Measurements from ENCODE around the gene MLLT3.

The MLLT3 gene

GRCh38 chr9:20319641-20320337, 302.5 kb downstream of the MLLT3 start:
- H3K4me1 ChIP-seq (ENCODE audit: control insufficient read depth, insufficient read depth, low read length): peaks cover 21% of the 10 kb centered on the region
- no peak overlapping the region for H3K9ac ChIP-seq (ENCODE audit: low read depth, low read length)

GRCh38 chr9:20319241-20319640, 303.1 kb downstream of the MLLT3 start:
- Histone ChIP-seq H3K4me1 (ENCODE audit: control insufficient read depth, insufficient read depth, low read length) (peaks cover 21% of the 10 kb centered on the region), H3K4me3 (ENCODE audit: low read length) (no peak overlapping the region), H3K27me3 (ENCODE audit: control insufficient read depth, insufficient read depth, low read length) (no peaks in the 10 kb centered on the region), H3K36me3 (ENCODE audit: insufficient read depth, low read length) (no peaks in the 10 kb centered on the region), H3K4me2 (ENCODE audit: low read length) (no peak overlapping the region), H3K9ac (ENCODE audit: low read depth, low read length) (no peak overlapping the region), H3K9me3 (replicated peaks; ENCODE audit: low read length) (no peaks in the 10 kb centered on the region)

More at GRCh38 chr9:20319641-20320337, 302.5 kb downstream of the MLLT3 start:
- no peaks in the 10 kb centered on the region for H3K36me3 ChIP-seq (ENCODE audit: insufficient read depth, low read length)
- H3K4me3 ChIP-seq (ENCODE audit: low read length): no peak overlapping the region
- H3K9me3 ChIP-seq (replicated peaks; ENCODE audit: low read length): no peaks in the 10 kb centered on the region
- no peak overlapping the region for H3K4me2 ChIP-seq (ENCODE audit: low read length)
- H3K27me3 ChIP-seq (ENCODE audit: control insufficient read depth, insufficient read depth, low read length): no peaks in the 10 kb centered on the region

- Histone ChIP-seq H3K9ac (ENCODE audit: low read depth, low read length) (no peak overlapping the region), H3K9me3 (replicated peaks; ENCODE audit: low read length) (no peaks in the 10 kb centered on the region), H3K4me1 (ENCODE audit: control insufficient read depth, insufficient read depth, low read length) (peaks cover 34% of the 10 kb centered on the region), H3K36me3 (ENCODE audit: insufficient read depth, low read length) (no peaks in the 10 kb centered on the region), H3K27me3 (ENCODE audit: control insufficient read depth, insufficient read depth, low read length) (no peaks in the 10 kb centered on the region), H3K4me2 (ENCODE audit: low read length) (no peak overlapping the region), H3K4me3 (ENCODE audit: low read length) (no peak overlapping the region)
Observed at GRCh38 chr9:20317701-20318100, 304.6 kb downstream of the MLLT3 start.

GRCh38 chr9:20316372-20316771, 305.9 kb downstream of the MLLT3 start:
- no peaks in the 10 kb centered on the region for H3K27me3 ChIP-seq (ENCODE audit: control insufficient read depth, insufficient read depth, low read length)
- no peak overlapping the region for H3K4me2 ChIP-seq (ENCODE audit: low read length)
- no peaks in the 10 kb centered on the region for H3K9me3 ChIP-seq (replicated peaks; ENCODE audit: low read length)
- H3K4me3 ChIP-seq (ENCODE audit: low read length): no peak overlapping the region
- H3K4me1 ChIP-seq (ENCODE audit: control insufficient read depth, insufficient read depth, low read length): peaks cover 38% of the 10 kb centered on the region
- no peak overlapping the region for H3K9ac ChIP-seq (ENCODE audit: low read depth, low read length)
- H3K36me3 ChIP-seq (ENCODE audit: insufficient read depth, low read length): no peaks in the 10 kb centered on the region

GRCh38 chr9:20315677-20316076, 306.6 kb downstream of the MLLT3 start:
- Histone ChIP-seq H3K4me3 (ENCODE audit: low read length) (peak overlapping the region; percentile 11), H3K36me3 (ENCODE audit: insufficient read depth, low read length) (no peaks in the 10 kb centered on the region), H3K4me1 (ENCODE audit: control insufficient read depth, insufficient read depth, low read length) (peaks cover 38% of the 10 kb centered on the region), H3K4me2 (ENCODE audit: low read length) (no peak overlapping the region), H3K9me3 (replicated peaks; ENCODE audit: low read length) (no peaks in the 10 kb centered on the region), H3K27me3 (ENCODE audit: control insufficient read depth, insufficient read depth, low read length) (no peaks in the 10 kb centered on the region), H3K9ac (ENCODE audit: low read depth, low read length) (no peak overlapping the region)

- Histone ChIP-seq H3K36me3 (ENCODE audit: insufficient read depth, low read length) (no peaks in the 10 kb centered on the region), H3K4me2 (ENCODE audit: low read length) (no peak overlapping the region), H3K9me3 (replicated peaks; ENCODE audit: low read length) (no peaks in the 10 kb centered on the region), H3K4me1 (ENCODE audit: control insufficient read depth, insufficient read depth, low read length) (peaks cover 34% of the 10 kb centered on the region), H3K27me3 (ENCODE audit: control insufficient read depth, insufficient read depth, low read length) (no peaks in the 10 kb centered on the region), H3K4me3 (ENCODE audit: low read length) (no peak overlapping the region), H3K9ac (ENCODE audit: low read depth, low read length) (no peak overlapping the region)
Observed at GRCh38 chr9:20314981-20315380, 307.3 kb downstream of the MLLT3 start.

- Histone ChIP-seq H3K9me3 (replicated peaks; ENCODE audit: low read length) (no peaks in the 10 kb centered on the region), H3K9ac (ENCODE audit: low read depth, low read length) (no peak overlapping the region), H3K27me3 (ENCODE audit: control insufficient read depth, insufficient read depth, low read length) (no peaks in the 10 kb centered on the region), H3K36me3 (ENCODE audit: insufficient read depth, low read length) (no peaks in the 10 kb centered on the region), H3K4me3 (ENCODE audit: low read length) (no peak overlapping the region), H3K4me2 (ENCODE audit: low read length) (no peak overlapping the region), H3K4me1 (ENCODE audit: control insufficient read depth, insufficient read depth, low read length) (peaks cover 28% of the 10 kb centered on the region)
Observed at GRCh38 chr9:20313415-20313814, 308.9 kb downstream of the MLLT3 start.

GRCh38 chr9:20312732-20313131, 309.6 kb downstream of the MLLT3 start:
- Histone ChIP-seq H3K4me1 (ENCODE audit: control insufficient read depth, insufficient read depth, low read length) (peaks cover 29% of the 10 kb centered on the region), H3K4me3 (ENCODE audit: low read length) (no peak overlapping the region), H3K9ac (ENCODE audit: low read depth, low read length) (no peak overlapping the region), H3K27me3 (ENCODE audit: control insufficient read depth, insufficient read depth, low read length) (no peaks in the 10 kb centered on the region), H3K4me2 (ENCODE audit: low read length) (no peak overlapping the region), H3K36me3 (ENCODE audit: insufficient read depth, low read length) (no peaks in the 10 kb centered on the region), H3K9me3 (replicated peaks; ENCODE audit: low read length) (no peaks in the 10 kb centered on the region)

GRCh38 chr9:20310024-20310423, 312.3 kb downstream of the MLLT3 start:
- no peaks in the 10 kb centered on the region for H3K9me3 ChIP-seq (replicated peaks; ENCODE audit: low read length)
- no peak overlapping the region for H3K4me3 ChIP-seq (ENCODE audit: low read length)
- no peaks in the 10 kb centered on the region for H3K36me3 ChIP-seq (ENCODE audit: insufficient read depth, low read length)
- H3K4me2 ChIP-seq (ENCODE audit: low read length): no peak overlapping the region
- peaks cover 26% of the 10 kb centered on the region for H3K4me1 ChIP-seq (ENCODE audit: control insufficient read depth, insufficient read depth, low read length)
- no peak overlapping the region for H3K9ac ChIP-seq (ENCODE audit: low read depth, low read length)
- no peaks in the 10 kb centered on the region for H3K27me3 ChIP-seq (ENCODE audit: control insufficient read depth, insufficient read depth, low read length)

GRCh38 chr9:20309124-20309523, 313.2 kb downstream of the MLLT3 start:
- Histone ChIP-seq H3K4me2 (ENCODE audit: low read length) (no peak overlapping the region), H3K27me3 (ENCODE audit: control insufficient read depth, insufficient read depth, low read length) (no peaks in the 10 kb centered on the region), H3K36me3 (ENCODE audit: insufficient read depth, low read length) (no peaks in the 10 kb centered on the region), H3K4me3 (ENCODE audit: low read length) (no peak overlapping the region), H3K9me3 (replicated peaks; ENCODE audit: low read length) (no peaks in the 10 kb centered on the region), H3K9ac (ENCODE audit: low read depth, low read length) (no peak overlapping the region), H3K4me1 (ENCODE audit: control insufficient read depth, insufficient read depth, low read length) (peaks cover 26% of the 10 kb centered on the region)

GRCh38 chr9:20307621-20308020, 314.7 kb downstream of the MLLT3 start:
- Histone ChIP-seq H3K9ac (ENCODE audit: low read depth, low read length) (no peak overlapping the region), H3K27me3 (ENCODE audit: control insufficient read depth, insufficient read depth, low read length) (no peaks in the 10 kb centered on the region), H3K9me3 (replicated peaks; ENCODE audit: low read length) (no peaks in the 10 kb centered on the region), H3K4me2 (ENCODE audit: low read length) (no peak overlapping the region), H3K4me1 (ENCODE audit: control insufficient read depth, insufficient read depth, low read length) (peaks cover 11% of the 10 kb centered on the region), H3K4me3 (ENCODE audit: low read length) (no peak overlapping the region), H3K36me3 (ENCODE audit: insufficient read depth, low read length) (no peaks in the 10 kb centered on the region)

GRCh38 chr9:20305452-20305851, 316.8 kb downstream of the MLLT3 start:
- no peak overlapping the region for H3K4me2 ChIP-seq (ENCODE audit: low read length)
- H3K4me1 ChIP-seq (ENCODE audit: control insufficient read depth, insufficient read depth, low read length): peaks cover 15% of the 10 kb centered on the region
- H3K4me3 ChIP-seq (ENCODE audit: low read length): no peak overlapping the region

More at GRCh38 chr9:20305452-20305851, 316.8 kb downstream of the MLLT3 start:
- Histone ChIP-seq H3K27me3 (ENCODE audit: control insufficient read depth, insufficient read depth, low read length) (no peaks in the 10 kb centered on the region), H3K36me3 (ENCODE audit: insufficient read depth, low read length) (no peaks in the 10 kb centered on the region), H3K9ac (ENCODE audit: low read depth, low read length) (no peak overlapping the region), H3K9me3 (replicated peaks; ENCODE audit: low read length) (no peaks in the 10 kb centered on the region)

Measured in skeletal muscle satellite cell (primary cell).